ENCODE results near the gene RREB1. TPM values are rescaled to one million over a fixed set of nuclear protein-coding genes. Genes with fewer than 3 reads are reported as not detected.

The RREB1 gene
- total RNA-seq, 1 experiment from 2014 or later: 35.8 TPM

DNA sequence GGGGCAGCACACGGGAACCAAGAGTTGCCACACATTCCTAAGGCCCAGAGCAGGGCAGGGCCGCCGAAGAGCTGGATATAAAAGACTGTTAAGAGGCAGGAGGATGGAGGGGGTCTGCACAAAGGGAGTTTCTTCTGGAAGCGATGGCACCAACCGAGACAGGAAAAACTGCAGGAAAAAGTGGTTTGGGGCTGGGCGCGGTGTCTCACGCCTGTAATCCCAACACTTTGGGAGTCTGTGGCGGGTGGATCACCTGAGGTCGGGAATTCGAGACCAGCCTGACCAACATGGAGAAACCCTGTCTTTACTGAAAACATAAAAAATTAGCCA is 163.4 kb downstream of the RREB1 start:
- H3K27me3 Mint-ChIP-seq (ENCODE audit: low read depth): peaks cover 2% of the 10 kb centered on the region; the same call in 1 of the 2 replicates
- Histone ChIP-seq H2AFZ (ENCODE audit: low read length) (no peak overlapping the region), H2BK20ac (ENCODE audit: low read depth, low read length, poor library complexity, severe bottlenecking) (no peak overlapping the region), H3K14ac (ENCODE audit: insufficient read depth, low read length) (no peak overlapping the region), H3K56ac (ENCODE audit: insufficient read length, low read depth, low read length) (no peak overlapping the region), H2BK120ac (ENCODE audit: low read depth, low read length, poor library complexity, severe bottlenecking) (no peak overlapping the region), H4K8ac (replicated peaks; ENCODE audit: insufficient read length, low read depth, low read length) (no peak overlapping the region), H3K27ac (ENCODE audit: insufficient read length, low read depth, low read length) (no peak overlapping the region), H2BK15ac (ENCODE audit: low read depth, low read length) (no peak overlapping the region), H3K4me2 (ENCODE audit: insufficient read depth, insufficient read length, low read length) (no peak overlapping the region), H3T11ph (ENCODE audit: low read length) (no peak overlapping the region), H3K9me3 (ENCODE audit: control insufficient read depth, low read depth, low read length) (no peaks in the 10 kb centered on the region), H4K20me1 (ENCODE audit: control insufficient read depth, insufficient read depth, insufficient read length) (no peaks in the 10 kb centered on the region), H3K23me2 (ENCODE audit: insufficient read length, low read depth, low read length, poor library complexity, severe bottlenecking) (no peaks in the 10 kb centered on the region), H3K4ac (ENCODE audit: low read depth, low read length) (no peak overlapping the region), H3K27me3 (ENCODE audit: insufficient read depth, low read length) (no peaks in the 10 kb centered on the region), H3K23ac (ENCODE audit: insufficient read length, low read depth, low read length) (no peak overlapping the region), H3K79me1 (ENCODE audit: insufficient read depth, low read depth, low read length, poor library complexity, severe bottlenecking) (no peaks in the 10 kb centered on the region), H2BK12ac (ENCODE audit: insufficient read length, low read depth, low read length) (no peak overlapping the region), H3K18ac (ENCODE audit: insufficient read length, low read depth, low read length) (no peak overlapping the region), H3K79me2 (ENCODE audit: insufficient read depth, low read length) (no peaks in the 10 kb centered on the region), H2AK5ac (ENCODE audit: insufficient read length, low read length) (no peak overlapping the region), H4K91ac (ENCODE audit: insufficient read length, low read depth, low read length) (no peak overlapping the region), H3K9ac (ENCODE audit: extremely low read depth, insufficient read length, low read length) (no peak overlapping the region), H4K5ac (ENCODE audit: insufficient read length, low read depth, low read length) (no peak overlapping the region), H2BK5ac (ENCODE audit: insufficient read length, low read length) (no peak overlapping the region), H3K4me1 (ENCODE audit: insufficient read depth, low read length) (no peaks in the 10 kb centered on the region)
- no peak overlapping the region for H3K4me3 Mint-ChIP-seq
- no CpG with 5 or more reads among the region's 11 CpGs for WGBS (ENCODE audit: extremely low coverage, insufficient read length, low lambda C conversion rate)
- H3K4me1 Mint-ChIP-seq: peaks cover 2 to 7% of the 10 kb centered on the region in 2 experiments; a peak in 3 of 4 replicates
- no peak for DNase-seq
- TF ChIP-seq, protein P1, sequence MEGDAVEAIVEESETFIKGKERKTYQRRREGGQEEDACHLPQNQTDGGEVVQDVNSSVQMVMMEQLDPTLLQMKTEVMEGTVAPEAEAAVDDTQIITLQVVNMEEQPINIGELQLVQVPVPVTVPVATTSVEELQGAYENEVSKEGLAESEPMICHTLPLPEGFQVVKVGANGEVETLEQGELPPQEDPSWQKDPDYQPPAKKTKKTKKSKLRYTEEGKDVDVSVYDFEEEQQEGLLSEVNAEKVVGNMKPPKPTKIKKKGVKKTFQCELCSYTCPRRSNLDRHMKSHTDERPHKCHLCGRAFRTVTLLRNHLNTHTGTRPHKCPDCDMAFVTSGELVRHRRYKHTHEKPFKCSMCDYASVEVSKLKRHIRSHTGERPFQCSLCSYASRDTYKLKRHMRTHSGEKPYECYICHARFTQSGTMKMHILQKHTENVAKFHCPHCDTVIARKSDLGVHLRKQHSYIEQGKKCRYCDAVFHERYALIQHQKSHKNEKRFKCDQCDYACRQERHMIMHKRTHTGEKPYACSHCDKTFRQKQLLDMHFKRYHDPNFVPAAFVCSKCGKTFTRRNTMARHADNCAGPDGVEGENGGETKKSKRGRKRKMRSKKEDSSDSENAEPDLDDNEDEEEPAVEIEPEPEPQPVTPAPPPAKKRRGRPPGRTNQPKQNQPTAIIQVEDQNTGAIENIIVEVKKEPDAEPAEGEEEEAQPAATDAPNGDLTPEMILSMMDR (conservative IDR thresholded peaks at IDR 0.05): no peak
- peak overlapping the region in 1 of 3 experiments; percentile 89; a peak in 1 of 7 replicates for H3K27ac Mint-ChIP-seq
- H3K36me3 Mint-ChIP-seq (ENCODE audit: insufficient read depth in 1 of 3, low read depth in 3 of 3): no peaks in the 10 kb centered on the region
- no peaks in the 10 kb centered on the region; a peak in 4 of 5 replicates for H3K9me3 Mint-ChIP-seq

Measured in H9 (cell line).